K562 (cell line): ENCODE measurements around the gene SPACA9. TPM values are rescaled to one million over a fixed set of nuclear protein-coding genes. Genes with fewer than 3 reads are reported as not detected.
A peak's percentile ranks its signal among the peaks of the same experiment; 100 is the strongest.

Experiments used
- ATAC-seq: fragments of 200-7000 bp; cut with Tn5 transposase; 3 replicates; pipeline ENCODE4 v1.9.1; 2020; ENCODE audit warnings: moderate library complexity
- BruUV-seq: library from RNA; stranded (reverse); fragments of 400-500 nt; replicated peaks from 2 replicates; lab custom pipeline; 2021; lab: Mats Ljungman, UMichigan
- CTCF ChIA-PET: fragments of 300-600 bp; formaldehyde crosslinking; extraction: SDS; loops from one replicate; lab custom pipeline; 2021; ENCODE audit warnings: low intra/inter-chr PET ratio; lab: Yijun Ruan, JAX
- POLR2A ChIA-PET: fragments of 300-600, 350-650 bp; sonication (Branson Sonifier 250); formaldehyde crosslinking; extraction: SDS; loops from one replicate; lab custom pipeline; 2021; ENCODE audit warnings: antibody characterized with exemption, inconsistent platforms; lab: Yijun Ruan, JAX
- DNase-seq, 4 experiments: peaks; one replicate each; pipeline versions ENCODE4 v3.0.0 to v3.0.0-alpha.2; 2011 to 2018; ENCODE audit warnings: low spot score in 3 of 4, mixed read lengths in 3 of 4; ENCODE audit errors: extremely low read depth in 1 of 4
- FAIRE-seq: peaks from 2 replicates; lab custom pipeline; 2011; peaks lifted over from hg19 to GRCh38; lab: Jason Lieb, UNC
- H2AFZ ChIP-seq: 2 replicates; pipeline ENCODE4 v1.6.0; 2011; ENCODE audit warnings: low read depth, low read length, control low read depth, inconsistent platforms
- H3K27ac ChIP-seq: fragments of 200-600 bp; 3 replicates; pipeline ENCODE4 v1.8.0; 2011; ENCODE audit warnings: low read depth, mild to moderate bottlenecking, control low read depth, inconsistent platforms, low read length, moderate library complexity, mixed read lengths; ENCODE audit errors: extremely low read depth
- H3K27me3 ChIP-seq, 2 experiments: fragments of 300-600 bp in 1 of 2; 2 replicates in 1 of 2; 3 replicates in 1 of 2; pipeline versions ENCODE4 v1.6.0 to v1.8.0; 2011; ENCODE audit warnings: inconsistent platforms in 2 of 2, low read length in 2 of 2, mild to moderate bottlenecking in 1 of 2, mixed read lengths in 1 of 2, moderate library complexity in 1 of 2; ENCODE audit not compliant: control insufficient read depth in 2 of 2, insufficient read depth in 2 of 2
- H3K36me3 ChIP-seq: fragments of 300-600 bp; 3 replicates; pipeline ENCODE4 v1.8.0; 2011; ENCODE audit warnings: mild to moderate bottlenecking, low read length, inconsistent platforms; ENCODE audit not compliant: control insufficient read depth, insufficient read depth
- H3K4me1 ChIP-seq, 2 experiments: fragments of 200-600 bp in 1 of 2; replicated peaks in 1 of 2; 2 replicates in 1 of 2; 3 replicates in 1 of 2; pipeline versions ENCODE4 v1.5.1 to v1.8.0; 2011; ENCODE audit warnings: inconsistent platforms in 2 of 2, low read length in 2 of 2, mild to moderate bottlenecking in 1 of 2, mixed read lengths in 1 of 2, moderate library complexity in 1 of 2; ENCODE audit not compliant: control insufficient read depth in 2 of 2, insufficient read depth in 2 of 2
- H3K4me2 ChIP-seq: 2 replicates; pipeline ENCODE4 v1.6.1; 2011; ENCODE audit warnings: low read length, control low read depth, inconsistent platforms, mixed read lengths; ENCODE audit not compliant: insufficient read depth
- H3K4me3 ChIP-seq: fragments of 200-600 bp; sonication (generic), shearing (Covaris generic); 2 replicates; pipeline ENCODE4 v1.5.1; 2016; ENCODE audit warnings: control low read depth, inconsistent platforms
- H3K79me2 ChIP-seq: fragments of 200-600 bp; 3 replicates; pipeline ENCODE4 v1.8.0; 2011; ENCODE audit warnings: low read length, inconsistent platforms; ENCODE audit not compliant: control insufficient read depth, insufficient read depth
- H3K9ac ChIP-seq, 2 experiments: 2 replicates each; pipeline versions ENCODE4 v1.6.0 to v1.6.1; 2011; ENCODE audit warnings: low read depth in 2 of 2, low read length in 2 of 2, control low read depth in 1 of 2, inconsistent platforms in 1 of 2, mild to moderate bottlenecking in 1 of 2, mixed read lengths in 1 of 2; ENCODE audit not compliant: insufficient read depth in 1 of 2
- H3K9me1 ChIP-seq: one replicate; pipeline ENCODE4 v1.6.0; 2011; ENCODE audit warnings: inconsistent platforms, mild to moderate bottlenecking, low read length, moderate library complexity; ENCODE audit not compliant: control insufficient read depth, insufficient read depth
- H3K9me3 ChIP-seq: replicated peaks from 2 replicates; pipeline ENCODE4 v1.5.1; 2011; ENCODE audit warnings: low read depth, low read length, inconsistent platforms; ENCODE audit not compliant: control insufficient read depth, insufficient read depth
- H4K20me1 ChIP-seq: replicated peaks from 2 replicates; pipeline ENCODE4 v1.6.1; 2011; ENCODE audit warnings: low read length, inconsistent platforms, mixed read lengths; ENCODE audit not compliant: control insufficient read depth, insufficient read depth
- CSDE1 ChIP-seq, 2 experiments: fragments of 450-650 bp; IDR thresholded peaks; 2 replicates each; pipeline ENCODE4 v1.6.1; 2016; ENCODE audit warnings: mild to moderate bottlenecking in 1 of 2
- HOMEZ ChIP-seq: fragments of 250-450 bp; sonication (Bioruptor Pico); IDR thresholded peaks from 2 replicates; pipeline ENCODE4 v1.4.0; 2020; ENCODE audit warnings: mild to moderate bottlenecking, moderate library complexity
- KDM1A ChIP-seq, 2 experiments: fragments of 450-650 bp; IDR thresholded peaks; 2 replicates each; pipeline ENCODE4 v1.6.1; 2016; ENCODE audit warnings: mild to moderate bottlenecking in 2 of 2
- NR4A1 ChIP-seq, 2 experiments: fragments of 250-450 bp in 1 of 2; fragments of 450-650 bp in 1 of 2; sonication (Bioruptor Pico) in 1 of 2; IDR thresholded peaks; 2 replicates each; pipeline versions ENCODE4 v1.4.0 to v1.6.1; 2016 to 2020; ENCODE audit warnings: mild to moderate bottlenecking in 2 of 2, missing compliant biosample characterization in 1 of 2, missing genetic modification characterization in 1 of 2, moderate library complexity in 1 of 2
- NUFIP1 ChIP-seq: fragments of 450-650 bp; IDR thresholded peaks from 2 replicates; pipeline ENCODE4 v1.6.1; 2018; ENCODE audit not compliant: partially characterized antibody
- PML ChIP-seq: IDR thresholded peaks from 2 replicates; pipeline ENCODE4 v1.6.1; 2012; ENCODE audit warnings: low read length, inconsistent platforms
- POLR2G ChIP-seq: fragments of 200-400 bp; formaldehyde crosslinking; IDR thresholded peaks from 2 replicates; pipeline ENCODE4 v1.6.1; 2017; ENCODE audit warnings: low read depth, mild to moderate bottlenecking, antibody characterized with exemption, low read length, moderate library complexity
- SRSF9 ChIP-seq: fragments of 200-400 bp; formaldehyde crosslinking; IDR thresholded peaks from 2 replicates; pipeline ENCODE4 v1.6.1; 2017; ENCODE audit warnings: low read depth, low read length, borderline replicate concordance
- THRAP3 ChIP-seq: fragments of 450-650 bp; IDR thresholded peaks from 2 replicates; pipeline ENCODE4 v1.6.1; 2016; ENCODE audit warnings: mild to moderate bottlenecking, inconsistent platforms, borderline replicate concordance
- WHSC1 ChIP-seq: IDR thresholded peaks from one replicate; pipeline ENCODE4 v1.6.1; 2012; ENCODE audit warnings: low read length, control low read depth, inconsistent platforms
- YY1 ChIP-seq, 3 experiments: IDR thresholded peaks; 2 replicates each; pipeline ENCODE4 v1.6.1; 2011; ENCODE audit warnings: low read length in 2 of 3, mild to moderate bottlenecking in 2 of 3, moderate library complexity in 2 of 3, borderline replicate concordance in 1 of 3, control low read depth in 1 of 3, low read depth in 1 of 3; ENCODE audit not compliant: insufficient read depth in 3 of 3, insufficient replicate concordance in 2 of 3, control insufficient read depth in 1 of 3, insufficient read length in 1 of 3; ENCODE audit errors: extremely low read depth in 1 of 3
- ZNF184 ChIP-seq: sonication (generic); formaldehyde crosslinking; IDR thresholded peaks from 2 replicates; pipeline ENCODE4 v1.5.0; 2020; ENCODE audit warnings: missing genetic modification reagents
- ZNF551 ChIP-seq: fragments of 250-450 bp; sonication (Bioruptor Pico); IDR thresholded peaks from 2 replicates; pipeline ENCODE4 v1.5.0; 2021; ENCODE audit warnings: mild to moderate bottlenecking, moderate library complexity
- WGBS: fragments of 100-300 bp; shearing (Covaris generic); methylation state at CpG from one replicate; pipeline ENCODE4 v1.1.6; 2016; ENCODE audit warnings: low coverage, mixed read lengths; ENCODE audit not compliant: insufficient coverage; ENCODE audit errors: missing lambda C conversion rate; 5-methylcytosine and 5-hydroxymethylcytosine counted together
- in situ Hi-C: fragments of 300-500 bp; cut with MboI; formaldehyde crosslinking; loops from 4 replicates; pipeline ENCODE4 v1.15.0; 2018; ENCODE audit warnings: inconsistent platforms, mixed read lengths
- intact Hi-C: fragments of 100-400 bp; cut with micrococcal nuclease; formaldehyde crosslinking; loops from 2 replicates; pipeline ENCODE4 v1.14.2; 2022
- polyA plus RNA-seq, 8 experiments: library from polyadenylated mRNA; depleted of rRNA in 4 of 8; stranded (reverse) in 5 of 8; unstranded in 3 of 8; fragments of >200 nt; fragmentation: Nextera tagmentation in 2 of 8; fragmentation: Illumina TruSeq in 1 of 8; extraction: Ambion mirVana in 2 of 8; extraction: Trizol in 1 of 8; gene quantifications; 2 replicates each; pipeline versions ENCODE4 v1.2.1 to v1.2.3, GENCODE V29; 2011 to 2014; ENCODE audit warnings: inconsistent platforms in 1 of 8, missing spikeins in 1 of 8
- total RNA-seq, 7 experiments: library from RNA; depleted of rRNA in 6 of 7; stranded (reverse); fragments of >200 nt in 6 of 7; fragmentation: Illumina TruSeq in 2 of 7; extraction: Trizol in 2 of 7; gene quantifications; 2 replicates each; pipeline versions ENCODE4 v1.2.1 to v1.2.3, GENCODE V29; 2011 to 2021; ENCODE audit warnings: low replicate concordance in 1 of 7
- TF ChIP-seq, protein P1 (sequence below), 2 experiments: fragments of 450-650 bp in 1 of 2; IDR thresholded peaks; 2 replicates each; pipeline ENCODE4 v1.6.1; 2011 to 2017; ENCODE audit warnings: low read depth in 2 of 2, antibody characterized with exemption in 1 of 2, borderline replicate concordance in 1 of 2, low read length in 1 of 2, mild to moderate bottlenecking in 1 of 2, mixed read lengths in 1 of 2; ENCODE audit not compliant: control insufficient read depth in 1 of 2
- TF ChIP-seq, protein P2 (sequence below): fragments of 450-650 bp; conservative IDR thresholded peaks from 2 replicates; pipeline ENCODE4 v1.6.1; 2016; ENCODE audit warnings: missing genetic modification characterization, low read depth, mild to moderate bottlenecking, missing compliant biosample characterization, moderate library complexity

SPACA9 gene
- total and polyA plus RNA-seq, 9 of the 15 experiments (the other 6 are each of a cell fraction or from before 2014, with no cell fraction given): 0.06 to 0.51 (median 0.36) TPM

DNA sequence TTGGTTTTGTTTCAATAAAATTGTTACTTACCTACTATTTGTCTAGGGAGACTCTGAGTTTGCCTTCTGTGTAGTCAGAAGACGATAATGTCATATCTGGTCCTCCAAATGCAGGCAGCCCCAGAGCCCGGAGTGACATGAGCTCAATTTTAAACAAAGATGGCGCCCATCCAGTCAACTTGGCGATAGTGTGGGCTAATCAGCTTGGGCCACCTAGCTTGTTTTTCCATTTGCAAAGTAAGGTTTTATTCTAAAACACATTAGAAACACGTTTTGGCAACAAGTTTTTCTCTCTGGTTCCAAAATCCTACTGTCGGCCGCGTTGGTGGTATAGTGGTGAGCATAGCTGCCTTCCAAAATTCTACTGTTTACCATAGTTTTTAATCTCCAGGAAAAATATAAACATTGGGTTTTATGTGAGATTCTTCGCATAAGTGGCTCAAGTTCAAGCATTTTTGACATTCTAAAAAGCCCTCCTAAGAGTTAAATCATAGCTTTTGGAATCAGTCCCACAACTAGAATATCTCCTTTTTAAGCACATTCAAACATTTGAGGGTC, 52.6 kb downstream of the SPACA9 start:
- Histone ChIP-seq H3K4me1 (no peaks in the 10 kb centered on the region), H3K9ac (no peak overlapping the region), H3K9me3 (no peaks in the 10 kb centered on the region), H3K4me3 (no peak overlapping the region), H2AFZ (no peak overlapping the region), H3K27me3 (no peaks in the 10 kb centered on the region), H3K27ac (no peak overlapping the region), H3K36me3 (peaks cover 25% of the 10 kb centered on the region), H3K4me2 (no peak overlapping the region; the same call in 1 of the 2 replicates), H4K20me1 (no peaks in the 10 kb centered on the region), H3K79me2 (no peaks in the 10 kb centered on the region), H3K9me1 (no peaks in the 10 kb centered on the region)
- intact Hi-C loops: no loop called here
- 52% methylated on average over 9 of the region's 9 CpGs for WGBS
- ATAC-seq (peak; percentile 51; the same call in 1 of the 3 replicates), DNase-seq (peak in 1 of 4 experiments; percentile 28), FAIRE-seq (no peak)
- POLR2A ChIA-PET: interaction anchor here (0.8 to 1.2 kb wide), 3 partner anchors 9 to 96 kb away, joined by 3 read pairs; no protein-coding TSS in a partner anchor
- no TSS peak for BruUV-seq
- in situ Hi-C loops: no loop called here
- CTCF ChIA-PET: no interaction called here
- TF ChIP-seq SRSF9 (no peak), NUFIP1 (no peak), ZNF184 (CRISPR knock-in tag) (no peak), THRAP3 (no peak), HOMEZ (CRISPR knock-in tag) (no peak), YY1 (IDR thresholded peaks at IDR 0.05; ENCODE audit: borderline replicate concordance in 1 of 3, control insufficient read depth in 1 of 3, extremely low read depth in 1 of 3, insufficient read depth in 3 of 3, insufficient read length in 1 of 3, insufficient replicate concordance in 2 of 3, low read depth in 1 of 3, low read length in 2 of 3) (peak in 1 of 3 experiments; percentile 75), CSDE1 (IDR thresholded peaks at IDR 0.05) (no peak), WHSC1 (no peak), POLR2G (no peak), PML (no peak), NR4A1 (CRISPR knock-in tag; IDR thresholded peaks at IDR 0.05) (no peak), NR4A1 (tag; IDR thresholded peaks at IDR 0.05) (0 out of 2 replicates have a peak, but pooled peaks have one; percentile 45), KDM1A (IDR thresholded peaks at IDR 0.05) (no peak), ZNF551 (CRISPR knock-in tag) (no peak)
- TF ChIP-seq, protein P1, sequence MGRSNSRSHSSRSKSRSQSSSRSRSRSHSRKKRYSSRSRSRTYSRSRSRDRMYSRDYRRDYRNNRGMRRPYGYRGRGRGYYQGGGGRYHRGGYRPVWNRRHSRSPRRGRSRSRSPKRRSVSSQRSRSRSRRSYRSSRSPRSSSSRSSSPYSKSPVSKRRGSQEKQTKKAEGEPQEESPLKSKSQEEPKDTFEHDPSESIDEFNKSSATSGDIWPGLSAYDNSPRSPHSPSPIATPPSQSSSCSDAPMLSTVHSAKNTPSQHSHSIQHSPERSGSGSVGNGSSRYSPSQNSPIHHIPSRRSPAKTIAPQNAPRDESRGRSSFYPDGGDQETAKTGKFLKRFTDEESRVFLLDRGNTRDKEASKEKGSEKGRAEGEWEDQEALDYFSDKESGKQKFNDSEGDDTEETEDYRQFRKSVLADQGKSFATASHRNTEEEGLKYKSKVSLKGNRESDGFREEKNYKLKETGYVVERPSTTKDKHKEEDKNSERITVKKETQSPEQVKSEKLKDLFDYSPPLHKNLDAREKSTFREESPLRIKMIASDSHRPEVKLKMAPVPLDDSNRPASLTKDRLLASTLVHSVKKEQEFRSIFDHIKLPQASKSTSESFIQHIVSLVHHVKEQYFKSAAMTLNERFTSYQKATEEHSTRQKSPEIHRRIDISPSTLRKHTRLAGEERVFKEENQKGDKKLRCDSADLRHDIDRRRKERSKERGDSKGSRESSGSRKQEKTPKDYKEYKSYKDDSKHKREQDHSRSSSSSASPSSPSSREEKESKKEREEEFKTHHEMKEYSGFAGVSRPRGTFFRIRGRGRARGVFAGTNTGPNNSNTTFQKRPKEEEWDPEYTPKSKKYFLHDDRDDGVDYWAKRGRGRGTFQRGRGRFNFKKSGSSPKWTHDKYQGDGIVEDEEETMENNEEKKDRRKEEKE (IDR thresholded peaks at IDR 0.05; ENCODE audit: borderline replicate concordance in 1 of 2, control insufficient read depth in 1 of 2, low read depth in 2 of 2, low read length in 1 of 2): no peak
- TF ChIP-seq, protein P2, sequence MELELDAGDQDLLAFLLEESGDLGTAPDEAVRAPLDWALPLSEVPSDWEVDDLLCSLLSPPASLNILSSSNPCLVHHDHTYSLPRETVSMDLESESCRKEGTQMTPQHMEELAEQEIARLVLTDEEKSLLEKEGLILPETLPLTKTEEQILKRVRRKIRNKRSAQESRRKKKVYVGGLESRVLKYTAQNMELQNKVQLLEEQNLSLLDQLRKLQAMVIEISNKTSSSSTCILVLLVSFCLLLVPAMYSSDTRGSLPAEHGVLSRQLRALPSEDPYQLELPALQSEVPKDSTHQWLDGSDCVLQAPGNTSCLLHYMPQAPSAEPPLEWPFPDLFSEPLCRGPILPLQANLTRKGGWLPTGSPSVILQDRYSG (tag): 0 out of 2 replicates have a peak, but pooled peaks have one; percentile 56
